NCI-H146 treated with DMSO at 0.1 percent for 48 hours (cell line): Measurements from ENCODE around the gene CST4.
"Not testable (repeated sequence)": the region's sequence is repeated elsewhere in the genome, so short reads cannot be mapped to it uniquely, and the experiment has no call there.

Source experiments
- DNase-seq: peaks from one replicate; lab custom pipeline; 2025; ENCODE audit not compliant: unreplicated experiment; lab: John Stamatoyannopoulos, UW

CST4 gene

DNA sequence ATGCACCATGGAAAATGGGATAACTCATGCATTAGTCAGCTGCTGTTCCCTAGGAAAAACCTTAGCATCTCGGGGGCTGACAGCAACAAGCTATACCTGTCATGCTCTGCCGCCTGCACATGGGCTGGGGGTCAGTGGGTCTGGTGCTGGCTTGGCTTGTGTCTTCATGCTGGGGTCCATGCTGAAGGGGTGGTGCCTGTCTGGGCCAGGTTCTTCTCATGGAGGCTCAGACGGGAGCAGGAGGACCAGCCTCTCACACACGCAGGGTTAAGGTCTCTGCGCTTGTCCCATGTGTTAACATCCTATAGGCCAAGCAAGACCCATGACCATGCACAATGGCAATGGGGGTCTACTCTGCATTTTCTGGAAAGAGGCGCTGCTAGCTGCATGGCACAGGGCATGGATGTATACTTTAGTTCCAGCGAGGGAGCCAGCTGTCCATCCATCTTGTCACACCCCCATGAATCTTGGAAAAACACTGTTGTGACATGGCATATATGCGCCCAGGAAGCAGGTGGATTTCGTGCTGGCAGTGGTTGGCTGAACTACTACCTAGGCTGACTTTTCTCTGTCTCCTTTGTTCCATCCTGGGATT lies 26.5 kb downstream of the CST4 start:
- DNase-seq = no peak

DNA sequence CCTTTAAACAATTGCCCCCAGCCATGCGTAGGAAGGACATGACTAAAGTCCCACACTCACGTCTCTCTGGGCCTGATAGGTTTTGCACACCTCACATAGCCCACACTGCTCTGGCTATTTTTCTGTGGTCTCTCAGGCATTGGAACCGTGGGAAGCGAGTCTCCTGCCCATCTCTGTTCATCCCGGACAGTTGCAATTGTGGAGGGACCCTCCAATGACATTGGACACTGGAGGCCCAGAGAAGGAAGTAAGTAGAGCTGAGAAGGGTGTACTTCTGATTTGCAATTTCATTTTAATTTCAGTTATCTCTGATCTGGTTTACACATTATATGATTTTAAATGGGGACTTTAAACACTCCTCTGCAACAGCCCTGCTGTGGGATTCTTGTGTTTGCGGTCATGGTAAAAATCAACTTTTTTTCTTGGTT lies 27.8 kb downstream of the CST4 start:
- DNase-seq = no peak

DNA sequence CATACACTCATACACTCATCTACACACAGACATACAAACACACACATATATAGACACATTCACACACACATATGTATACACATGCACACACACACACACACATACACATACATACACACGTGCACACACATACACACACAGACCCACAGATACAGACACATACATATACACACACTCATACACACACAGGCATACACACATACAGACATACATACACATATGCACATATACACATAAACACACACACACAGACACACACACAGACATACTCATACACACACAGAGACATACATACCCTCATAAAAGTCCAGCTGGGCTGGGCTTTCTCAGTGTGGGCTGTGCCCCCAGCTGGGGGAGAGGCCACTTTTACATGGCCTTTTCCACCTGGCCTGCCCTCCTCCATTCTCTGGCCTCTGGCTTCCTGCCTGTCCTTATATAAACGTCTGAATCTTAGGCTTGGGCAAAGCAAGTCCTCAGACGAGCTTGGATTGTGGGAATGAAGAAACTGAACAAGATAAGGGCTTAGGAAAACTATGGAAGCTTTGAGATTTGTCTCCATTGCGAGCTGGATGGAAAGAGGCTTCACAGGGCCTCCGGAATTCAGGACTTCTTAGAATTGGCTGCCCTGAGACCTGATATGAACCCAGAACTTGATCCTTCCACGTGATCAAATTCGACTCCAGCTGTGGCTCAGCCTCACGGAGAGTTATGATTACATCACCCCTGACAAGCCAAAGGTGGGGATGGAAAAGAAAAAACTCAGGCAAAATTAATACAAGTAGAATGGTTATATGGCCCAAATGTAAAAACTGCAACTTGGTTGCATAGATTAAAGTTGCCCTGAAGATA lies 28.6 kb downstream of the CST4 start:
- no peak for DNase-seq

GRCh38 chr20:23659610-23659988 lies 29.2 kb downstream of the CST4 start:
- not testable (repeated sequence) for DNase-seq

- no peak for DNase-seq
Observed at GRCh38 chr20:23658989-23659609, 29.7 kb downstream of the CST4 start.

DNA sequence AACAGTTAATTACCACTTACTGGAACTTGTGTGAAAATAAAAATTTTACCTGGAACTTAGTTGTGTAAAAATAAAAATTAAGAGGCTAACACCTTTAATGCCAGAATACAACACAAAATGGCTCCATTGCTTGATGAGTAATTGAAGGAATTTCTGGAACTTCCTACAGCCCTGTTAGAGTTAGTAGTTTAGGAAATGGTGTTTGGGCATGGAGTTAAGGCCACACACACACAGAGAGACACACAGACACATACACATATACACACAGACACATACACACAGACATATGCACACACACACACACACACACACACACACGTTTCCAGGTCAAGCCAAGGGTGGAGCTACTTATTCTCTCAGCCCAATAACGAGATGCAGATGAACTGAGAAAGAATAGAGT lies 30.5 kb downstream of the CST4 start:
- DNase-seq = no peak

DNA sequence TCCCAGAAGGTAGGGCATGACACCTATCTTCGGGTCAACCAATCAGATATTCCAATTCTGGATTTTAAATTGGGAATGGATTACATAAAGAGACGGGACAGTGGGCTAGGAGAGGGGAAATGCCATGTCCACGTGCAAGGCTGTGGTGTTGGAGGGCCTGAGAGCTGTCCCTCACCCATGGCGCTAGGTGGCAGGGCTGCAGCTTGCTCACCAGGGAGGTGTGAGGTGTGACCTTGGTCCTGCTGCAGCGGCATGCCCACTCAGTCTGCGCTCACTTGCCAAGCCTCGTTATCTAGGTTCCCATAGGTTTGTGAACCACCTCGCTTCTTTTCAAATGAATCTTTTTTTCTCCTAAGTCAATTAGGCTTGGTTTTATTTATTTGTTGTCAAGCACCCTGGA lies 31.6 kb downstream of the CST4 start:
- no peak for DNase-seq

DNA sequence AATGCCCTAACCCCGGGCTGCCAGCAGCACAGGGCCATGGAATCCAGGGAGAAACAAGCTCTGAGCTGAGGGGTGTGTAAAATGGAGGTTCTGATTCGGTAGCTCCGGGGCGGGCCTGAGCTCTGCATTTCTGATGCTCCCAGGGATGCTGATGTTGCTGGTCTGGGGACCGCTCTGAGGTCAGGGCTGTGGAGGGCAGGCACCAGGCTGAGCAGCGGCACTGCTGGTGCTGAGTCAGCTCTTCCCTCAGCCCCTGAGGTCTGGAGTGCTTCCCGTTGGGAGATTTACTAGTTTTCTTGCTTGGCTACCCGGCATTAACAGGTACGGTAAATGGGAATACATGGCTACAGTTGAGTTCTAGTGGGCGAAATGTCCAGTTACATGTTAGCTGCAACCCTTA lies 32.5 kb downstream of the CST4 start:
- no peak for DNase-seq

GRCh38 chr20:23655491-23656211 lies 33.2 kb downstream of the CST4 start:
- DNase-seq = no peak

- DNase-seq = no peak
Observed at GRCh38 chr20:23654717-23655116, 34.1 kb downstream of the CST4 start.

DNA sequence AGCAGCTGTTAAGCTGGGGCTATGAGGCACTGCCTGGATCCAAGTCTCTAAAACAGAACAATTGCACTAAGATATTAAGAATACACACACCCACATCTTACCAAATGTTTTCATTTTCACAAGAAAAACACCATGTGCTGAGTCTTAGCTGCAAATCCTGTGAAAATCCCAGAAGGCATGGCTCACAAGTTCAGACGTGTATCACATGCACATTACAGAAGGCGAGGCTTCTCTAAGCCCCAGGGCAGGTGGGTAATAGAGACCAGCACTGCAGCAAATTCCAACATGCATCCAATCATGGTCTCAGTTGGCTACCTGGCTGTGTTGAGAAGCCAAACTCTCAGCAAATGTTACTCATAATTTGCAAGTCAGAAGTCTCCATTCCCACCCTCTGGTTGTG lies 34.8 kb downstream of the CST4 start:
- no peak for DNase-seq

DNA sequence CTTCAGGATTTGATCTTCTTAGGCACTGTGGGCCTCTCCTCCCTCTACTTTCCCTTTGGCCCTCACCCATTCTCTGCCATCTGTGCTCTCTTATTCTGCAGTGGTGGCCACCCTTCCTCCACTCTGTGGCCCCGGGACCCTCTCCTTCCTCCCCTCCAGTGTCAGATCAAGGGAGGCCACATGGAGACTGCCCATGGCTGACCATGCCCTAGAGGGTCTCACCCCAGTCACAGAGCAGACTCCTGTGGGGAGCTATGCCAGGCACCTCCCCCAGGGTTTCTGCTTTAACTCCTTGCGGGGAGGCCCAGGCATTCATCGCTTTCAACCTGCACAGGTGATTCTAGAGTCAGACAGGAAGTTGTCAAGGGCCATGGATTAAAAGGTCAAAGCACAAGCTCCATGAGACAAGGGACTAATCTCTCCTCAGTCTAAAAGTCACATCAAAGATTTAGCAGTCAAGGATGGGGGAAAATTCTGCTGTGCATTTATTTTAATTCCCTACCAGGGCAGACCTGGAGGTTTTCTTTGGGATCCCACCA lies 35.4 kb downstream of the CST4 start:
- DNase-seq = no peak

DNA sequence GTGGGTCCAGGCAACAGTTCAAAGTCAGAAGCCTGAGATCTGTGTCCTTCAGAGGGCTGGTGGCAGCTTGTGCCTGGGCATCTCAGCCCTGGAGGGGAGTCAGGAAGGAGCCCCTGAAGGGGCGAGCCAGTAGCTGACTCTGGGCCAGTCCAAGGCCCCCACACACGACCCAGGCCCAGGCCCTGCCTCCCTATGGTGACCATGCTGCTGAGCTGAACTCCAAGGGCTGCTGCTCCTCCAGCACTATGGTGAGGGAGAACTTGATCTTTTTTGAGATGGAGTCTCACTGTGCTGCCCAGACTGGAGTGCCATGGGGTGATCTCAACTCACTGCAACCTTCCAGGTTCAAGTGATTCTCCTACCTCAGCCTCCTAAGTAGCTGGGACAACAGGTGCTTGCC lies 35.9 kb downstream of the CST4 start:
- no peak for DNase-seq

- no peak for DNase-seq
Observed at GRCh38 chr20:23652371-23652770, 36.5 kb downstream of the CST4 start.

DNA sequence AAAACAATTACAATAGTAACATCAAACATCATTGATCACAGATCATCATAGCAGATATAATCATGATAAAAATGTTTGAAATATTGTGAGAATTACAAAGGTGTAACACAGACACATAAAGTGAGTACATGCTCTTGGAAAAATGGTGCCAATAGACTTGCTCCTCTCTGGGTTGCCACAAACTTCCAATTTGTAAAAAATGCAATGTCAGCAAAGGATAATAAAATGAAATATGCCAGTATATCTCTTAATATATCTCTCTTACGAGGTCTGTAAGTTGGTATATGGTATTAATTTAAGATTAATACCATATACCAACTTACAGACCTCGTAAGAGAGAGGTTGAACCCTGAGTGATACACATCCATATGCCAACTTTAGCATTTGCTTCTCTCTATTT lies 37.7 kb downstream of the CST4 start:
- no peak for DNase-seq

DNA sequence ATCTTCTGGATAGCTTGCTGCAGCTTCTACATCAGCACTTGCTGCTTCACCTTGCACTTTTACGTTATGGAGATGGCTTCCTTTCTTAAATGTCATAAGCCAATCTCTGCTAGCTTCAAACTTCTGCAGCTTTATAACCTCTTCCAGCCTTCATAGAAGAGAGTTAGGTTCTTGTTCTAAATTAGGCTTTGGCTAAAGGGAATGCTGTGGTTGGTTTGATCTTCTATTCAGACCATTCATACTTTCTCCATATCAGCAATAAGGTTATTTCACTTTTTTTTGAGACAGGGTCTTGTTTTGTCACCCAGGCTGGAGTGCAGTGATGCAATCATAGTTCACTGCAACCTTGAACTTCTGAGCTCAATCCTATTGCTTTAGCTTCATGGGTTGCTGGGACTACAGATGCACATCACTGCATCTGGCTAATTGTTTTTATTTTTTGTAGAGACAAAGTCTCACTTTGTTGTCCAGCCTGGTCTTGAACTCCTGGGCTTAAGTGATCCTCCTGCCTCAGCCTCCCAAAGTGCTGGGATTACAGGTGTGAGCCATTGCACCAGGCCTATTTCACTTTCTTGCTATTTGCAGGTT lies 38.9 kb downstream of the CST4 start:
- no peak for DNase-seq

- no peak for DNase-seq
Observed at GRCh38 chr20:23649242-23649641, 39.6 kb downstream of the CST4 start.

DNA sequence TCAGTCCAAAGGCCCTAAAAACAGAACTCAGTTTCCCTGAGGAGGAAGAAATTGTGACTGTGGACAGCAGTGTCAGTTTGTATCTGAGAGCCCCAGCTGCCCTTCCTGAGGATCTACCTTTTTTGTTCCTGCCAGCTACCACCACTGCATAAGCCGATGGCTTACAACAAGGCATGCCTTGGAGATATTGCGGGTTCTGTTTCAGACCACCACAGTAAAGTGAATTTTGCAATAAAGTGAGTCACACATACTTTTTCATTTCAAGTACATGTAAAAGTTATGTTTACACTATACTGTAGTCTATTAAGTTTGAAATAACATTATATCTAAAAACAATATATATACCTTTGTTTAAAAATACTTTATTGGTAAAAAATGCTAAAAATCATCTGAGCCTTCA lies 41.5 kb downstream of the CST4 start:
- DNase-seq = no peak

DNA sequence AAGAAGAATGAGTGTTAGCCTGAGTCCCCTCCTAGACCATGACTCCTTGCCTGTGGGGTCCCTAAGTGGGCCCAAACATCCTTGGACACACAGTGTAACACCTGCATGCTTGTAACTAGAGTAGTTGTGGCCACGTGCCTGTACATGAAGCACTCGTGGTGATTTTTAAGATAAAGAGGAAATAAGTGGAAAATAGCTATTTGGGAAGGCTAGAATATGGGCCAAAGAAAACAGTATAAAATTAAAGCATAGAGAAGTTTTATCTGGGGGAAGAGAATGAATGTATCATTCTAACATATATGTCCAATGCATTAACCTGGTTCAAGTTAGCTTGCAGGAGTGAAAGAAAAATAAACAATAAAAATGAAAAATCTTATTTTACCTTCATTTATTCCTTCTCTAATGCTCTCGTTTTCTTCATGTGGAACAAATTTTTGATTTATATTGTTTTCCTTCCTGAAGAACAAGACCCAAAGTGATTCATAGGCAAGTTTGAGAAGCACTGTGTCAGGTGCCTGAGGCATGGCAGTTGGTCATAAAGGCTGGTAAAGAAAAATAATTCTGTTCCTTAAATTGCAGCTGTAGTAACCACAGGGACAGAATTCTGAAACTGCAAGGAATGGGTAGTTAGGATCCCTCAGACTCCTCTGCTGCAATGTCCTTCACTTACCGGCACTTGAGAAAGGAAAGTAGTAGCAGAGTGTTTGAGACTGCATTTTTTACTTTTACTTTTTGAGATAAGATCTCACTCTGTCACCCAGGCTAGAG lies 42.5 kb downstream of the CST4 start:
- DNase-seq = no peak

GRCh38 chr20:23645575-23645974 lies 43.3 kb downstream of the CST4 start:
- DNase-seq = no peak
